NCI-H2196 treated with DMSO at 0.1 percent for 48 hours (cell line): ENCODE results near the gene CLEC6A.
"Not testable (repeated sequence)": the region's sequence is repeated elsewhere in the genome, so short reads cannot be mapped to it uniquely, and the experiment has no call there.

Experiments used
- DNase-seq: peaks from one replicate; lab custom pipeline; 2025; ENCODE audit not compliant: unreplicated experiment; lab: John Stamatoyannopoulos, UW

CLEC6A gene

DNA sequence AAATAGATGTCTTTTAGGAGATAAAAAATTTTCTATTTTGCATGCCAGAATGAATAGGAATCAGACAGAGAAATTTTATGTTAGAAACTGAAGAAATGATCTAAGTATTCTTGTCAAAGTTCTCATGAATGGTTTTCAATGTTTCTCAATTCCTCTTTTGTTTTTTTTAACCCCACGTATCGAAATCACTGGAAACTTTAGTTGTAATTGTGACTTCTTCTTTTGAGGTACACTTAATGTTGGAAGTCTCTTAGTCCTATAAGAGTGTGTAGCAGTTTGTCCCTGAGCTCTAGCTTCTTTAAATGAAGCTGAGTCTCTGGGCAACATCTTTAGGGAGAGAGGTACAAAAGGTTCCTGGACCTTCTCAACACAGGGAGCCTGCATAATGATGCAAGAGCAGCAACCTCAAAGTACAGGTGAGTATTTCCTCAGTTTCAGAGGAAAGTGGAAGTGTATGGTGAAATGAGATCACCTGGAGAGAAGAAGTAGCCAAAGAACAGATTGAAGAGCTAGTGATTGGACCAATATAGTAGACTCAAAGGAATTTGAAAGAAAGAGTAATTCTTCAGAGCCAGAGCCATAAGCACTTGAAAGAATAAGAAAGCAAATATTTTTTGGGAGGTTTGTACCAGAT lies at the start of gene CLEC6A:
Gene CLEC6A (plus strand): TSS at position 236 of the 634 bp plus-strand sequence. CDS start 150 bp downstream, at position 386.
- no peak for DNase-seq

- not testable (repeated sequence) for DNase-seq
Measured at GRCh38 chr12:8419576-8419975, 36.2 kb upstream of the CLEC6A start.

- no peak for DNase-seq
Measured at GRCh38 chr12:8420506-8420905, 35.3 kb upstream of the CLEC6A start.

DNA sequence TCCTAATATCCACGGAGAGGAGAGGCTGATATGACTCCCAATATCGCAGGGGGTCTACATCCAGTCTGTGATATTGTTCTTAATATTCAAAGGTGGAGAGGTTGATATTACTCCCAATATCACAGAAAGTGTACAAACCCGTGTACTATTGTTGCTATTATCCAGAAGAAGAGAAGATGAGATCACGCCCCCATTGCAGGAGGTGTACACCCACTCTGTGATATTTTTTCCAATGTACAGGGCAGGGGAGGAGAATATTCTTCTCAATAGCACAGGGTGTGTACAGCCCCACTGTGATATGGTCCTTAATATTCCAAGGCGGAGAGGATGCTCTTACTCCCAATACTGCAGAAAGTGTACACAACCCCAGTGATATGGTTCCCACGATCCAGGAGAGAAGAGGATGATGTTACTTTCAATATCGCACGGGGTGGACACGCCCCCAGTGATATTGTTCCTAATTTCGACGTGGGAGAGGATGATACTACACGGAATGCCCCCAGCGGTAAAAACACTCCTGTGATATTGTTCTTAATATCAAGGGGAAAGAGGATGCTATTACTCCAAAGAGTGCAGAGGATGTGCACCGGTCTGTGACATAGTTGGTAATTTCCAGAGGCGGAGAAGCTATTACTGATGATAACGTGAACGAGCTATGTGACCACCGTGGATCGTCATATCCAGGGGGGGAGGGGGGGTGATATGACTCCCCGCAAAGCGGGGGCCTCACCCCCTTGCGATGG lies 11.1 kb upstream of the CLEC6A start:
- DNase-seq = not testable (repeated sequence)

DNA sequence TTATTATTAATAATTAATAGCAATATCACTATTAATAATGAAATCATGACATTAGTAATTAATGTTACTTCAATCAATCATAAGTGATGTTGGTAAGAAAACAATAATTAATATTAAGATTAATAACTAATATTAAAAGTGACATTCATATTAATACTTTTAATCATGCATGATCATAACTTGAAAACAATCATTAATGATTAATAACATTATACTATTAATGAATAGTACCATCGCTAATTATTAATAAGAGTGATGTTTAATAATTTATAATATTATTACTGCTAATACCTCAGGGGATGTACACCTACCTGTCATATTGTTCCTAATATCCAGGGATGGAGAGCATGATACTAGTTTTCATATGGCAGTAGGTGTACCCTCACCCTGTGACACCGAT lies 10.0 kb upstream of the CLEC6A start:
- no peak for DNase-seq

- DNase-seq = no peak
Measured at GRCh38 chr12:8446642-8447547, 8.9 kb upstream of the CLEC6A start.

GRCh38 chr12:8449355-8449859 lies 6.4 kb upstream of the CLEC6A start:
- DNase-seq = no peak

DNA sequence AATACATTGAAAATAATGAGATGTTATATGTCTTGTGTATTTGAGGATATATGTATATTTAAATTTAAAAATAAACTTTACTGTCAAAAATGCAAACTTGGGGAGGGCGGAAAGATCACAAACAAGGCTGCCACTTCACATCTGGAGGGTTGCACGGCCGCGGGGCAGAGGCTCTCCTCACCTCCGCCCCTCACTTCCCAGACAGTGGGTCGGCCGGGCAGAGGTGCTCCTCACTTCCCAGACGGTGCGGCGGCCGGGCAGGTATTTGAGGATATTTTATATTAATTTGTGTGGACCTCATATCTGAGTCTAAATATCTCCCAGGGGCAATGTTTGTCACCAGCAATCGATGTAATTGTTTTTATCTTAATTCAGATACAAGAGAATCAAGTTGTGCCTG lies 3.7 kb upstream of the CLEC6A start:
- no peak for DNase-seq

DNA sequence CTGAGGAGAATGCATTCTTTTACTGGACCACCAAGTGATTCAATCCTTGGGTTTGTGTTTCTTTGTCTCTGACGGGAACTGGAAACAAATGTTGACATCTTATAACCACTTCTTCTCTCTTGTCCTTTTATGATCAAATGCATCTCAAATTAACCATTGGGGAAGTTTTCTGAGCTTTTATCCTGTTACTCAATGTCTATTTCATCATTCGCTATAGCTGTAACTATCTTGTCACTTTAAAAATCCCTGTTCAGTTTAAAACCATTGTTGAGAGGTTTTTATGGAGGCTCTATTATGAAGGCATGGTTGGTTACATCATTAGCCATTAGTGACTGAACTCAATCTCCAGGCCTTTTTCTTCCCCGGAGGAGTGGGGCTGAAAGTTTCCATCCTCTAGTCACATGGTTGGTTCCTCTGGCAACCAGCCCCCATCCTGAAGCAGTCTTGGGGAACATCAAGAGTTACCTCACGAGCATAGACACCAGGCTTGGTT lies 2.7 kb upstream of the CLEC6A start:
- DNase-seq = no peak

DNA sequence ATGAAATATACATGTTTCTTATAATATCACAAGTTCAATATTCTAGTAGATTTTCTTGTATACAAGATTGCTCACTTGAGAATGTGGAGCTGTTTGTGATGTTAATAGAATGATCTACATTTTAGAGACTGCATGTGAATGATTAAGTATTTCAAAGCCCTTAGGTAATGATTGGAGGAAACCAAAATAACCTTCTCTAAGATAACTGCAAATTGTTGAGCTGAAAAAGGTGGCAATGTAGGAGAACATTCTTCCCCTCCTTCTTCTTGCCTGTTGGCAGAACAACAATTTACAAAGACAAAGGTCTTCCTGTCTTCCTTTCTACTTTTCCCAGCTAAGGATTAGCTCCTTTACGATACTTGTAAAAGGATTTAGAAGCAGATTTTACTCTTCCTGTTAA lies 2.0 kb upstream of the CLEC6A start:
- DNase-seq = no peak

GRCh38 chr12:8455271-8455670 lies 491 bp upstream of the CLEC6A start:
- no peak for DNase-seq

DNA sequence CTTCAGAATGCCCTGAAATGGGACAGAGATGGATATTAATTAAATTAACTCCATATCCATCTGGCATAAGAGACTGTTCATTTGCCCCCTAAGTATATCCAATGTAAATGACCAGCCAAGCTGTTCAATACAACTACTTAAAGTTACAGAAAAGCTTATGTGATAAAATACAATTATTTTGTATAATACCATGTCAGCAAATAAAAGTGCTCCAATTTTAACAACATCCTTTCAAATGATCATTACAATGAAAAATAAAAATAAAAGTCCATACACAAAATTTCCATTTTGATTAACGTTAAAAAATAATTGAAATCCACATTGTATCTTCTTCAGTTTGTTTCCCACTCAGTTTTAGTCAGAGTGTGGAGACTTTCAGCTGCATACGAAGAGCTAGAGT lies 5.7 kb downstream of the CLEC6A start:
- no peak for DNase-seq

GRCh38 chr12:8465301-8465996 lies 9.7 kb downstream of the CLEC6A start:
- DNase-seq = no peak

DNA sequence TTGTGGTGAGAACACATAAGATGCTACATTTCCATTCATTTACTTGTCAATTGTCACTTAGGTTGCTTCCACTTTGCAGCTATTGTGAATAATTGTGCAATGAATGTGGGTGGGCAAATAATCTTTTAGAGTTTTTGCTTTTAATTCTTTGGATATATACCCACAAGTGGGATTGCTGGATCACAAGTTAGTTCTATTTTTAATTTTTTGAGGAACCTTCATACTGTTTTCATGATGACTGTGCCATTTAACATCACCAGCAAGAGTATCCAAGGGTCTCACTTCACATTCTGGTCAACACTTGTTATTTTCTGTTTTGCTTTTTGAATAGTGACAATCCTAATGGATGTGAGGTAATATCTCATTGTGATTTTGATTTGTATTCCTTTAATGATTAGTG lies 10.5 kb downstream of the CLEC6A start:
- DNase-seq = no peak

- no peak for DNase-seq
Measured at GRCh38 chr12:8471090-8471489, 15.3 kb downstream of the CLEC6A start.

GRCh38 chr12:8475508-8476203 lies 19.9 kb downstream of the CLEC6A start:
- no peak for DNase-seq

DNA sequence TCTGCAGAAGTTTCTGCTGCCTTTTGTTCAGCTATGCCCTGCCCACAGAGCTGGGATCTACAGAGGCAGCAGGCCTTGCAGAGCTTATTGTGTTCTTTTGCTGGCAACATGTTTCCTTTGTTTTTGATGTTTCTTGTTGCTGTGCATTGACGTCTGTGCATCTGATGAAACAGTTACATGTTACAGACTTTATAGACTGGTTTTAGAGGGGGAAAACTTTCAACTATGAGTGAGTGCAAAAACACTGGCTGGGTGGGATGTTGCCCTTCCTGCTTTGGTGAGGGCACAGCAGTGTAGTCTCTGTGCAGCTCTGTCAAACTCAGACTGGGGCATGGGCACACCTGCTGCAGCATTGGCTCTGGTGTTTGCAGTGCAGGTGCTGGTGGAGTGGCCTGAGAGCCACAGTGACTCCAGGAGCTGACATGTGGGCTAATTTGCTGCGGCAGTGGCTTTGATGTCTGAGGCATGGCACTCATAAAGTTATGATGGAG lies 26.9 kb downstream of the CLEC6A start:
- DNase-seq = no peak

DNA sequence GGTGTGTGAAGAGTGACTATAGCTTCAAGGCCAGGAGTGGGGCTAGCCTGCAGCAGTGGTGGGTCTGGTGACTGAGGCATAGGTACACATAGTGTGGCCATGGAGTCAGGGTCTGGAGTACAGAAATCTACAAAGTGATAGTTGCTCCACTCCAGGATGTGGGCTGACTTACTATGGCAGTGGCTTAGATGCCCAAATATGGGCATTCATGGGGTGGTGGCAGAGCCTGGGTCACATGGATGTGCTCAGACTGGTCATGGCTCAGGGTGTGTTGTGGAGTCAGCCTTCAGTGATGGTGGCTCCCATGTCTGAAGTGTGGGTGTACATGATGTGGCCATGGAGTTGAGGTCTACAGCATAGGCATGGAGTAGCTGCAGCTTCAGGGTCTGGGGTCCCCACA lies 27.3 kb downstream of the CLEC6A start:
- DNase-seq = no peak

DNA sequence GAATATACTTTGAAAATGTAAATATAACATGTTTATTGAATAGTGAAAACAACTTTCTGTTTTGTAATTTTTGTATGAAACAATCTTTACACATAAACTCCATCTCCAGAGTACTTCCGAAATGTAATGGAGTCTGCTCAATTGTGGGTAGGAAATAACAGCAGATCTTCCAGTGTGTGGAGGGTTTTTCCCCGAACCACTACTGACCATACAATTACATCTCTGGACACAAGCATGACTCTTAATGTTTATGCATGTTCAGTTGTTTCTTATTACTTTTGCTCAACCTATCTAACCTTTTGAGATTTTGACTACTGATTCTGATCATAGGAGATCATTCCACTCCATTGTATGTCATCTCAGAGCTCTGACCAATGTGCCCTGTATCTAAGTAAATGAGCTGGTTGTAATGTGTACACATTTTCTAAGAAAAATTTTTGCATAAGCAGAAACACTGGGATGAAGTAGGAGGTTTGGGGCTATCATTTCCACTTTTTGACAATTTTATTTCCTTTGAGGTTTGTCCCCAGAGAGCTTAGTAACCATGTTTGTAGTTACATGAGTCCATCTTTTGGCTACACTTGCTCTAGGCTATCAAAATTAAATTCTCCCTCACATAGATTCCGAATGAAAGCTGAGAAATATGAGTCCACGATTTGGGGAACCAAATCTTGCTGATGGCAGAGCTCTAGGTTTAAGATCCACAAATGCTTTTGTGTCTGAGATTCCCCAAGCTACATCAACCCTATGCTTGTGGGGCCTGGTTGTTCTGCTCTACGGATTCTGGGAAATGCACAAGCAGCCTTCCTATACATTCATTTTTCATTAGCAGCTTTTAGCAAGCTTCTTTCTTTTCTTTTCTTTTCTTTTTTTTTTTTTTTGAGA lies 36.1 kb downstream of the CLEC6A start:
- no peak for DNase-seq
